GM21381 (cell line): ENCODE data around the gene MAPK7.

ENCODE experiments used
- ATAC-seq: cut with Tn5 transposase; IDR thresholded peaks from one replicate; pipeline ENCODE4 v1.9.1; 2021; ENCODE audit warnings: mild to moderate bottlenecking, moderate library complexity; ENCODE audit not compliant: unreplicated experiment

The MAPK7 gene

GRCh38 chr17:19414396-19415280, 36.3 kb downstream of the MAPK7 start:
- no peak for ATAC-seq

- ATAC-seq: no peak
Measured at GRCh38 chr17:19415311-19415710, 37.0 kb downstream of the MAPK7 start.

GRCh38 chr17:19415806-19416775, 37.8 kb downstream of the MAPK7 start:
- ATAC-seq: no peak

GRCh38 chr17:19417611-19418010, 39.3 kb downstream of the MAPK7 start:
- no peak for ATAC-seq

GRCh38 chr17:19418251-19418992, 40.1 kb downstream of the MAPK7 start:
- ATAC-seq: no peak

- ATAC-seq: no peak
Measured at GRCh38 chr17:19421219-19421618, 42.9 kb downstream of the MAPK7 start.

GRCh38 chr17:19421926-19422325, 43.6 kb downstream of the MAPK7 start:
- no peak for ATAC-seq

- no peak for ATAC-seq
Measured at GRCh38 chr17:19424934-19425868, 46.9 kb downstream of the MAPK7 start.

GRCh38 chr17:19426631-19427030, 48.3 kb downstream of the MAPK7 start:
- ATAC-seq: no peak

- no peak for ATAC-seq
Measured at GRCh38 chr17:19431691-19432090, 53.4 kb downstream of the MAPK7 start.
